OCI-LY3 (cell line): Measurements from ENCODE around the gene OAF.

Source experiments
- CTCF ChIP-seq: fragments of 200-600, 300-600 bp; sonication (generic); IDR thresholded peaks from 2 replicates; pipeline ENCODE4 v1.5.1; 2014; ENCODE audit warnings: antibody characterized with exemption, low read length, low read depth
- EZH2phosphoT487 ChIP-seq: fragments of 200-600 bp; shearing (Covaris generic); IDR thresholded peaks from 2 replicates; pipeline ENCODE4 v1.6.1; 2018; ENCODE audit warnings: antibody characterized with exemption, mixed run types, low read depth

GRCh38 chr11:120259988-120260565 is 49.2 kb downstream of the OAF start:
- no peak for TF ChIP-seq CTCF
- TF ChIP-seq EZH2phosphoT487, result no peak
